Heart right ventricle (tissue), 16 donors: ENCODE results near the gene PEPD. TPM values are rescaled to one million over a fixed set of nuclear protein-coding genes. Genes with fewer than 3 reads are reported as not detected.
A peak's percentile ranks its signal among the peaks of the same experiment; 100 is the strongest.

ENCODE experiments used
- ATAC-seq, 8 donors: fragments of 200-7000 bp; cut with Tn5 transposase; one replicate each; pipeline ENCODE4 v1.9.1; 2020; ENCODE audit warnings: mild to moderate bottlenecking in 8 of 8, moderate library complexity in 8 of 8, moderate number of reproducible peaks in 1 of 8
- DNase-seq, 2 donors: peaks; one replicate each; pipeline ENCODE4 v3.0.0-alpha.2; 2020
- H3K27ac ChIP-seq, 10 donors: fragments of 200-600 bp; sonication (generic) in 2 of 10; one replicate each; pipeline versions ENCODE4 v1.5.0 to v1.8.0; 2020 to 2022; ENCODE audit warnings: mild to moderate bottlenecking in 3 of 10
- H3K27me3 ChIP-seq, 7 donors: fragments of 200-600 bp; one replicate each; pipeline ENCODE4 v1.8.0; 2021 to 2022; ENCODE audit warnings: mild to moderate bottlenecking in 2 of 7
- H3K36me3 ChIP-seq, 9 donors: fragments of 200-600 bp; sonication (generic) in 1 of 9; one replicate each; pipeline versions ENCODE4 v1.5.0 to v1.8.0; 2020 to 2022; ENCODE audit warnings: mild to moderate bottlenecking in 2 of 9
- H3K4me1 ChIP-seq, 9 donors: fragments of 200-600 bp; sonication (generic) in 1 of 9; one replicate each; pipeline versions ENCODE4 v1.5.0 to v1.8.0; 2020 to 2022; ENCODE audit warnings: mild to moderate bottlenecking in 4 of 9
- H3K4me3 ChIP-seq, 10 donors: fragments of 200-600 bp; sonication (generic) in 2 of 10; one replicate each; pipeline versions ENCODE4 v1.5.0 to v1.8.0; 2020 to 2022; ENCODE audit warnings: mild to moderate bottlenecking in 7 of 10, moderate library complexity in 2 of 10
- H3K9me3 ChIP-seq, 11 donors: fragments of 200-600 bp in 10 of 11; sonication (generic) in 2 of 11; one replicate each; pipeline versions ENCODE4 v1.5.0 to v1.8.0; 2013 to 2022; ENCODE audit warnings: mild to moderate bottlenecking in 2 of 11, control low read depth in 1 of 11, moderate library complexity in 1 of 11
- WGBS, 2 donors: extraction: QIAGEN DNeasy Blood & Tissue Kit; methylation state at CpG; one replicate each; pipeline ENCODE4 v1.1.7; 2013; ENCODE audit warnings: inconsistent platforms in 1 of 2; 5-methylcytosine and 5-hydroxymethylcytosine counted together
- intact Hi-C, 10 donors: fragments of 100-400 bp; cut with DNase I; formaldehyde crosslinking; loops; one replicate each; pipeline versions ENCODE4 v1.11.1 to v1.14.2; 2022
- polyA plus RNA-seq, 2 donors: library from polyadenylated mRNA; stranded (reverse); fragments of 200-250 nt; gene quantifications; one replicate each; pipeline ENCODE4 v1.2.3, GENCODE V29; 2013
- total RNA-seq, 10 donors: library from RNA; stranded (reverse); fragmentation: NEBNext Ultra II Directional in 3 of 10; extraction: Animal tissue kit (Norgen Biotek cat#: 25700) in 3 of 10; gene quantifications; one replicate each; pipeline versions ENCODE4 v1.2.1 to v1.2.4, GENCODE V29; 2021 to 2023
- TF ChIP-seq, protein P1 (sequence below), 9 donors: fragments of 200-600 bp; sonication (generic) in 2 of 9; IDR thresholded peaks; one replicate each; pipeline versions ENCODE4 v1.5.0 to v1.8.0; 2021 to 2022; ENCODE audit warnings: antibody characterized with exemption in 9 of 9, mild to moderate bottlenecking in 5 of 9, moderate library complexity in 1 of 9
- donor health status: Arrhythmogenic right ventricular cardiomyopathy.
- donor health status: ischemic (EF 13 %, LVEDD 7.1; RV severe dilation, severe dysfunction).
- donor health status: healthy with polysubstance abuse.
- donor health status: DM: no; HTN: yes; CAD: no.
- donor health status: DM: no; HTN: no; CAD: no.
- donor health status: ischemic (EF 25% LVEDD 6.9; RV normal size, moderate dysfunction).
- donor health status: ischemic (EF 25% LVEDD 5.7; RV mildly dilated, moderate dysfunction).
- donor health status: healthy.
- donor health status: DM: yes; HTN: yes; CAD: no.
- donor health status: Ischemic cardiomyopathy.
- donor health status: ischemic (EF 35%, LVEDD 5.7; RV mildly dilated, moderate dysfunction).
- donor health status: nonischemic (EF 11% LVEDD 7.7; RV severe dilation, severe dysfunction).
- donor health status: DM: yes; HTN: yes; CAD: no.
- donor health status: PGD.
- donor health status: ischemic (EF 29% LVEDD 5.4; RV normal size, mild dysfunction).
- donor health status: nonischemic (EF 23%, LVEDD 6.1; RV moderate dilation, normal function).

Gene PEPD
- total and polyA plus RNA-seq, 12 donors = 20.4 to 47.7 (median 26.8) TPM

DNA sequence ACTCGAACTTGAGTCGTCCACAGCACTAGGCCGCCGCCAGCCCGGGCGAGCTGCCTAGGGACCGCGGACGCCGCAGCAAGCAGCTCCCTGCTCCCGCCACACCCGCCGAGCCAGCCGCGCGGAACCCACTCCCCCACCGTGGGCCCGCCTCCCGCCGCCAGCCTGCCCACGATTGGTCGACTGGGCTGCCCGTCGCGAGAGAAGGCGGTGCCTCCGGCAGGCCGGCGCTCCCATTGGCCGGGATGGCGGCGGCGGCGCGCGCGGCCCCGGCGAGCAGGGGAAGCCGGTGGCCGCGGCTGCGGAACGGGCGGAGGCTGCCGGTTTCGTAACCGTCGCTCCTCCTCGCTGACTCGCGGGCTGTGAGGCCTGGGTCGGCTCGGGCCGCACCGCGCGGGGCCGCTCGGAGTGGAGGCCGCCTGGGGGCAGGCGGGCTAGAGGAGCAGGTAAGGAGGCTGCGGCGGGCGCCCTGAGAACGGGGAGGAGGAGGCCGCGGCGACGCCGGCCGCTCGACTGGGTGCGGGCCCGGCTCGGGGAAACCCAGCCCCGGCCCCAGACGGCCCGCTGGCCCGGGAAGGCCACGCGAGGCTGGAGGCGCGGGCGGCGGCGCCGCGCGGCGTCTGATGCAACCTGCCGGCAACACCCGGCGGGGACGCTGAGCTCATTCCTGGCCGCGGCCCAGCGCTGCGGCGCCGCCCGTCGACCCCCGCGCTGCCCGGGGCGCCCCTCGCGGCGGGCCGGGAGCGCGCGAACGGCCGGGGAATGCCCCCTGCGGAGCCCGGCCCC is 147.9 kb downstream of the PEPD start, which contains the start of gene CEBPG:
Gene CEBPG (plus strand): TSS at position 257 of the 783 bp plus-strand sequence. CDS start 5,531 bp downstream, outside the sequence.
- peak within 1 kb of the TSS; percentile 61 to 94 (median 80) for H3K4me3 ChIP-seq
- no peaks in the 10 kb centered on the region for H3K27me3 ChIP-seq
- H3K36me3 ChIP-seq = peaks cover 0 to under 1% (median 0%) of the 10 kb centered on the region in 9 donors
- ATAC-seq = peak; percentile 98 to 99 (median 98)
- peaks cover 4 to 49% (median 45%) of the 10 kb centered on the region in 9 donors for H3K4me1 ChIP-seq
- no peaks in the 10 kb centered on the region for H3K9me3 ChIP-seq
- DNase-seq = peak; percentile 91 to 96
- TF ChIP-seq, protein P1, sequence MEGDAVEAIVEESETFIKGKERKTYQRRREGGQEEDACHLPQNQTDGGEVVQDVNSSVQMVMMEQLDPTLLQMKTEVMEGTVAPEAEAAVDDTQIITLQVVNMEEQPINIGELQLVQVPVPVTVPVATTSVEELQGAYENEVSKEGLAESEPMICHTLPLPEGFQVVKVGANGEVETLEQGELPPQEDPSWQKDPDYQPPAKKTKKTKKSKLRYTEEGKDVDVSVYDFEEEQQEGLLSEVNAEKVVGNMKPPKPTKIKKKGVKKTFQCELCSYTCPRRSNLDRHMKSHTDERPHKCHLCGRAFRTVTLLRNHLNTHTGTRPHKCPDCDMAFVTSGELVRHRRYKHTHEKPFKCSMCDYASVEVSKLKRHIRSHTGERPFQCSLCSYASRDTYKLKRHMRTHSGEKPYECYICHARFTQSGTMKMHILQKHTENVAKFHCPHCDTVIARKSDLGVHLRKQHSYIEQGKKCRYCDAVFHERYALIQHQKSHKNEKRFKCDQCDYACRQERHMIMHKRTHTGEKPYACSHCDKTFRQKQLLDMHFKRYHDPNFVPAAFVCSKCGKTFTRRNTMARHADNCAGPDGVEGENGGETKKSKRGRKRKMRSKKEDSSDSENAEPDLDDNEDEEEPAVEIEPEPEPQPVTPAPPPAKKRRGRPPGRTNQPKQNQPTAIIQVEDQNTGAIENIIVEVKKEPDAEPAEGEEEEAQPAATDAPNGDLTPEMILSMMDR (IDR thresholded peaks at IDR 0.05) = peak in 1 of 9 donors; percentile 46
- intact Hi-C loops = loop anchor here in 4 of 10 donors (2.0 to 10.0 kb wide), 4 partner anchors 17 to 196 kb away; partner anchors contain the start of gene CEBPA (in 2 of the 4)
- H3K27ac ChIP-seq = peak within 1 kb of the TSS; percentile 89 to 100 (median 98)
- 0% methylated on average over 99 to 118 of the region's 118 CpGs for WGBS, 2 donors

DNA sequence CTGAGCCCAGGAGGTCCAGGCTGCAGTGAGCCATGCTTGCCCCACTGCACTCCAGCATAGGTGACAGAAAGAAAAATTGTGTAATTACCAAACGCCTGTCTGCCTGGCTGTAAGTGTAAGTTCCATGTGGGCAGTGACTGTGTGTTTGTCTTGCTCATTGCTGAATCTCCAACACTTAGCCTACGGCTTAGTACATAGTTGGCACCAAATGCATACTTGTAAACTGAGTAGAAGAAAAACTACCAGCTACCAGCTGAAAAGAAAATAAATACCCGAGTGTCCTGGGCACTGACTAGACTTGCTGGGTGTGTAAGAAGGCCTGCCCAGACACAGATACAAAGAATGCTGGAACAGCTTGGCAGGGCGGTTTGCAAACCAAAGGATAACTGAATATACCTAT is 150.8 kb downstream of the PEPD start:
- intact Hi-C loops = loop anchor here in 3 of 10 donors (5.0 to 10.0 kb wide), 3 partner anchors 66 to 193 kb away; partner anchors contain the start of gene CEBPA (in 2 of the 3)
- TF ChIP-seq, protein P1 (IDR thresholded peaks at IDR 0.05) = no peak
- 92 to 94% methylated on average over 4 of the region's 4 CpGs for WGBS, 2 donors
- H3K27me3 ChIP-seq = peaks cover 0 to 18% (median 0%) of the 10 kb centered on the region in 7 donors
- no peaks in the 10 kb centered on the region for H3K36me3 ChIP-seq
- H3K4me3 ChIP-seq = no peak overlapping the region
- ATAC-seq (no peak), DNase-seq (no peak)
- no peaks in the 10 kb centered on the region for H3K9me3 ChIP-seq
- H3K4me1 ChIP-seq = peaks cover 3 to 22% (median 18%) of the 10 kb centered on the region in 9 donors
- H3K27ac ChIP-seq = no peak overlapping the region

DNA sequence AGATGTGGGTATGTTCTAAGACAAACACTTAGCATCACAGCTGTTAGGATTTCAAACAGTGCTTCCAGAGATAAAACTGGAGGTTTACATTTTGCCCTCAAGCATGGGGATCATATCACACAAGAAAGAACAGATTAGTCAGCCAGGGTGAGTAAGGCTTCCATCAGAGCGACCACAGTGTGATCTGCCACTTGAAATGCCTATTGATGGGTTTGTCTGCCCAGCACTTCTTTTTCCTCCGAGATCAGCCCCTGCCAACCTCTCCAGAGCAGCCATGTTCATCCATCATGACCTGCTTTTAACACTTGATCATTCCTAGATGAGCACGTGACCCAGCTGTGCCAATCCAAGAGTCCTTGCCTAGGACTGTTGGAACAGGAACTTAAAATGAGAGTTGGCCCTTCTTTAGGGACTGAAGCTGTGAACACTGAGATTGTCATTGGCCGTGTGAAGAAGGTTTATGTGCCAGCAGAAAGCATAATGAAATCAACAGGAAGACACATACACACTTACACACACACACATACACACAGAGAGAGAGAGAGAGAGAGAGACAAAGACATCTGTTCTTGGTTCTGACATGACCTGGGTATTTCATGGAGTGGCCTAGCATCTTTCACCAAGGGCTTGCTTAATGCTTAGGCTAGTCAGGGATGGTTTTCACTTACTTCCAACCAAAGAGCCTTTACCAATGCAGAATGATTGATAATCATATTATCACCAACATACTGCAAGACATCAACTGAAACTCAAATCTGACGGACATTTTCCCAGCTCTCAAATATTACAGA is 153.3 kb downstream of the PEPD start:
- peaks cover 0 to 18% (median 0%) of the 10 kb centered on the region in 7 donors for H3K27me3 ChIP-seq

More for the DNA sequence above, 153.3 kb downstream of the PEPD start:
- DNase-seq = no peak
- H3K4me3 ChIP-seq = no peak overlapping the region
- WGBS, 2 donors = 60 to 65% methylated on average over 5 of the region's 5 CpGs
- ATAC-seq = no peak
- no peak overlapping the region for H3K27ac ChIP-seq
- intact Hi-C loops = no loop called here
- TF ChIP-seq, protein P1 (IDR thresholded peaks at IDR 0.05) = no peak
- no peaks in the 10 kb centered on the region for H3K36me3 ChIP-seq
- no peaks in the 10 kb centered on the region for H3K9me3 ChIP-seq
- H3K4me1 ChIP-seq = peaks cover 0 to 6% (median 4%) of the 10 kb centered on the region in 9 donors
